RPMI7951 (cell line): Measurements from ENCODE around the gene ARHGAP10. TPM values are rescaled to one million over a fixed set of nuclear protein-coding genes. Genes with fewer than 3 reads are reported as not detected.

ENCODE experiments used
- total RNA-seq: library from RNA; depleted of rRNA; stranded (reverse); fragments of >200 nt; shearing (Covaris generic); gene quantifications from 2 replicates; pipeline ENCODE4 v1.2.3, GENCODE V29; 2014; rRNA removed

ARHGAP10 gene
- total RNA-seq, 1 experiment from 2014 or later = 16.9 TPM

Other genes starting within 250 kb of the ARHGAP10 start
- gene TMEM184C, start 114.7 kb upstream of the ARHGAP10 start, total RNA-seq = 18.5 and 22.5 TPM in 2 replicates
- gene PRMT9, start 47.9 kb upstream of the ARHGAP10 start, total RNA-seq = 6.0 and 6.5 TPM in 2 replicates